Measurements from ENCODE around the gene SVBP. TPM values are rescaled to one million over a fixed set of nuclear protein-coding genes. Genes with fewer than 3 reads are reported as not detected.
A peak's percentile ranks its signal among the peaks of the same experiment; 100 is the strongest.

Gene SVBP
- total RNA-seq, 3 donors from 2014 or later: 14.9 to 20.3 (median 15.4) TPM

DNA sequence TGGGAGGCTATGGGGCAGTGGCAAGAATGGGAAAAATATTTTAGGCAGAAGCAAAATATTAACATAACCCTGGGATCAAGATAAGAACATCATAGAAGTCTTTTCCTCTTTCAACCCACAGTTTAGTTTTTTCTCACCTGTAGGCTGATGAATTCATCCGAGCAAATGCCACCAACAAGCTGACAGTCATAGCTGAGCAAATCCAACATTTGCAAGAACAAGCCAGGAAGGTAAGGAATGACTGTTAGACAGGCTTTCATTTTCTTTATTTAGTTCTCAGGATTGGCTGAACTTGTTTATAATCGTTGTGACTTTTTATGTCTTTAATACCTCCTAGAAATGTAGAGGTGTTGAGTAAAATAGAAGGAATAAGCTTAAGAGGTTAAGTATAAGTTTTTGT is 43.8 kb downstream of the SVBP start:
- no peak overlapping the region for H3K4me3 ChIP-seq
- peaks cover 5% of the 10 kb centered on the region for H3K36me3 ChIP-seq (ENCODE audit: low read depth)
- H3K9me3 ChIP-seq: no peaks in the 10 kb centered on the region
- TF ChIP-seq, protein P1, sequence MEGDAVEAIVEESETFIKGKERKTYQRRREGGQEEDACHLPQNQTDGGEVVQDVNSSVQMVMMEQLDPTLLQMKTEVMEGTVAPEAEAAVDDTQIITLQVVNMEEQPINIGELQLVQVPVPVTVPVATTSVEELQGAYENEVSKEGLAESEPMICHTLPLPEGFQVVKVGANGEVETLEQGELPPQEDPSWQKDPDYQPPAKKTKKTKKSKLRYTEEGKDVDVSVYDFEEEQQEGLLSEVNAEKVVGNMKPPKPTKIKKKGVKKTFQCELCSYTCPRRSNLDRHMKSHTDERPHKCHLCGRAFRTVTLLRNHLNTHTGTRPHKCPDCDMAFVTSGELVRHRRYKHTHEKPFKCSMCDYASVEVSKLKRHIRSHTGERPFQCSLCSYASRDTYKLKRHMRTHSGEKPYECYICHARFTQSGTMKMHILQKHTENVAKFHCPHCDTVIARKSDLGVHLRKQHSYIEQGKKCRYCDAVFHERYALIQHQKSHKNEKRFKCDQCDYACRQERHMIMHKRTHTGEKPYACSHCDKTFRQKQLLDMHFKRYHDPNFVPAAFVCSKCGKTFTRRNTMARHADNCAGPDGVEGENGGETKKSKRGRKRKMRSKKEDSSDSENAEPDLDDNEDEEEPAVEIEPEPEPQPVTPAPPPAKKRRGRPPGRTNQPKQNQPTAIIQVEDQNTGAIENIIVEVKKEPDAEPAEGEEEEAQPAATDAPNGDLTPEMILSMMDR (IDR thresholded peaks at IDR 0.05): no peak
- peaks cover 4% of the 10 kb centered on the region for H3K4me1 ChIP-seq (ENCODE audit: low read depth)
- intact Hi-C loops (cut with DNase I, micrococcal nuclease): loop anchor here in 1 of 2 donors (10.0 kb wide), 1 partner anchor 301 kb away; no protein-coding TSS in a partner anchor
- ATAC-seq: no peak
- DNase-seq: no peak

DNA sequence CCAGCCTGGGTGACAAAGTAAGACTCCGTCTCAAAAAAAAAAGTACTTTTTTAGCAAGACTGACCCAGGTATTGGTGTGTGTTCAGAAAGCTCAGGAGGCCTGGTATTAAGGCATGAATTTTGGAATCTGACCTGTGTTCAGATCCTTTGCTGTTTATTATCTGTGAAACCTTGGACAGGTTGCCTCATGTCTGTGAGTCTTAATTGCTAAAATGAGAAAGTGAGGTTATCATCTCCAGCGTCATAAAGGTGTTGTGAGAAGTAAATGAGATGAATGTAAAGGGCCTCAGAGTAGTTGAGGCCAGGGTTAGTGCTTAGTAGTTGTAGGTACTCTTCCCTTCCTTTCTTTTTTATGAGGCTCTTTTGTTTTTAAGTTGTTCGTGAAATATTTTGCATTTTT is 47.4 kb downstream of the SVBP start:
- TF ChIP-seq, protein P1 (IDR thresholded peaks at IDR 0.05): no peak
- Histone ChIP-seq H3K4me1 (ENCODE audit: low read depth) (peaks cover 16% of the 10 kb centered on the region), H3K9me3 (no peaks in the 10 kb centered on the region), H3K36me3 (ENCODE audit: low read depth) (no peaks in the 10 kb centered on the region), H3K4me3 (no peak overlapping the region)
- no peak for ATAC-seq
- intact Hi-C loops (cut with DNase I, micrococcal nuclease): loop anchor here in 1 of 2 donors (10.0 kb wide), 1 partner anchor 305 kb away; no protein-coding TSS in a partner anchor
- DNase-seq: no peak

DNA sequence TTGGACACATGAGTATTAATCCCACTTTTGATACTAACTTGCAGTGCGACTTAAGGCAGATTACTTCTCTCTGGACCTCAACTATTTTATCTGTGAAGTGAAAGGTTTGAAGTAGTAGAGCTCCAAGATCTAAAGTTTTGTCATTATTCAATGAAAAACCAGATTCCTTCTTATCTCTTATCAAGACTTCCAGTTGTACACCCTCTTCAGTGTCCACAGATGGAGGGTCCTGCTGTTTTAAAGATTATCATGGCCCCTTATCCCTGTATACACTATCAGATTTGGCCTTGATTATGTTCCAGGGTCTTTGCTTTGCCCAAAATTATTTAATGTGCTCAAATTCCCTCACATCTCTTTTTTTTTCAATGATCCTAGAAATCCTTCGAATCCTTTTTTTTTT is 49.0 kb downstream of the SVBP start:
- TF ChIP-seq, protein P1 (IDR thresholded peaks at IDR 0.05): no peak
- Histone ChIP-seq H3K4me3 (no peak overlapping the region), H3K4me1 (ENCODE audit: low read depth) (peaks cover 16% of the 10 kb centered on the region), H3K9me3 (no peaks in the 10 kb centered on the region), H3K36me3 (ENCODE audit: low read depth) (no peaks in the 10 kb centered on the region)
- DNase-seq: no peak
- intact Hi-C loops (cut with DNase I, micrococcal nuclease): no loop called here
- no peak for ATAC-seq

DNA sequence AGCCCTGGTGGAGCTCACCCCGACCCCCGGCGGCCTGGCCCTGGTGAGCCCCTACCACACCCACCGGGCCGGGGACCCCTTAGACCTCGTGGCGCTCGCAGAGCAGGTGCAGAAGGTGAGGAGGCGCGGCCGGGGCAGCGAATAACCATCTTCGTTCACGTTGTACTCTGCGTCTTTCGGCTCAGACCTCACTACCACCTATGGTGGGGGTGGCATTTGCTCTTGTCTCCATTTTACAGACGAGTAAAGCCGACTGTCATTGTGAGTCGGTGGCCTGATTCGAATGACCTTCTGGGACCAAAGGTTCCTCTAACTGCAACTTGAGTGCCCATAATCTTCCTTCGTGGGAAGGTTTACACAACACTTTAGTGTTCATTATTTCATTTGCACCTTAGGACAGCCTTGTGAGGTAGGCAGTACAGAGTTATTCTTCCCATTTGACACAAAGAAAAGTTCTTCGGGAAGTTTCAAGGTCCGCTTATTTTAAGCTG is 49.6 kb downstream of the SVBP start:
- H3K9me3 ChIP-seq: no peaks in the 10 kb centered on the region
- peaks cover 16% of the 10 kb centered on the region for H3K4me1 ChIP-seq (ENCODE audit: low read depth)
- intact Hi-C loops (cut with DNase I, micrococcal nuclease): no loop called here
- ATAC-seq (peak; percentile 38), DNase-seq (no peak)
- TF ChIP-seq, protein P1 (IDR thresholded peaks at IDR 0.05): no peak
- H3K4me3 ChIP-seq: peak overlapping the region; percentile 94
- H3K36me3 ChIP-seq (ENCODE audit: low read depth): no peaks in the 10 kb centered on the region

DNA sequence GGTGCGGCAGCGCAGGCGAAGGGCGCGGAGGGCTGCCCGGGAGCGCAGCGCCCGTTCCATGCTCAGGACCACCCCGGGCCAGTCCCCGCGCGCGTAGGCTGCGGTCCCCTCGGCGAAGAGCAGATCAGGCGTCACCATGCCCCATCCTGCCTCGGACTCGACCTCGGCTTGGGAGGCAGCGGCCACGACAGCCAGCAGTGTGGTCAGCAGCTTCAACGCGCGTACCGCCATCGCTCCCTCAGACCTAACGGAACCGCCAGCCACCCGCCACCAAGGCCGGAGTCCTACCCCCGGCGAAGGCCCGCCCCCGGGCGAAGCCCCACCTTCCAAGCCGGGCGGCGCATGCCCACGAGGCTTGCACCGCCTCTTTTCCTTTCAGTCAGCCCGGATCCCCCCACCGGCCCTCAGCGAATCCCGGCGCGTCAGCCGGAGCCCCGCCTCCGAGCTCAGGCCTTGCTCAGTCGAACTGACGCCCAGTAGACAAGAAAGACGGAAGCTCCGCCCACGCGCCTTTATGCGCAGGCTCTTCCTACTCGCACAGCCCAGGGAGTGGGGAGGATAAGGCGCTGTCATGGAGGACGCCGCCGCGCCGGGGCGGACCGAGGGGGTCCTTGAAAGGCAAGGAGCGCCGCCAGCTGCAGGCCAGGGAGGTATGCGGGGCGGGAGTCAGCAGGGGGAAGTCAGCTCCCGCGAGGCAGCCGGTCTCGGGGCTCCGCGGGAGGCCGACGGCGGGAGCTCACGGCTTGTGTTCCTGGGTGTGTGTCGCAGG is 50.3 kb downstream of the SVBP start, which contains the start of the genes C1orf50 and P3H1:
Gene C1orf50, plus strand, starts transcription at position 509 of the 769 bp plus-strand sequence. Its CDS starts 63 bp downstream, at position 572.
Gene P3H1, minus strand, starts transcription at position 288 of the 769 bp plus-strand sequence. Its CDS starts 57 bp downstream, at position 231.
- Histone ChIP-seq H3K9me3 (no peaks in the 10 kb centered on the region), H3K4me3 (peak within 1 kb of the TSS; percentile 94), H3K4me1 (ENCODE audit: low read depth) (peaks cover 16% of the 10 kb centered on the region), H3K36me3 (ENCODE audit: low read depth) (no peaks in the 10 kb centered on the region)
- ATAC-seq: peak; percentile 97
- DNase-seq: peak; percentile 100
- intact Hi-C loops (cut with DNase I, micrococcal nuclease): no loop called here
- TF ChIP-seq, protein P1 (IDR thresholded peaks at IDR 0.05): no peak
